OCI-LY1 (cell line): ENCODE data around the gene NPAS2.

Experiments used
- CTCF ChIP-seq: fragments of 200-600 bp; sonication (generic), shearing (Covaris generic); IDR thresholded peaks from 2 replicates; pipeline ENCODE4 v1.5.1; 2017; ENCODE audit warnings: mild to moderate bottlenecking, antibody characterized with exemption, low read length, moderate library complexity, mixed read lengths
- EZH2 ChIP-seq: fragments of 200-600 bp; sonication (generic), shearing (Covaris generic); IDR thresholded peaks from 2 replicates; pipeline ENCODE4 v1.8.0; 2017; ENCODE audit warnings: borderline replicate concordance, mixed run types, mild to moderate bottlenecking, antibody characterized with exemption, low read length, moderate library complexity, mixed read lengths

DNA sequence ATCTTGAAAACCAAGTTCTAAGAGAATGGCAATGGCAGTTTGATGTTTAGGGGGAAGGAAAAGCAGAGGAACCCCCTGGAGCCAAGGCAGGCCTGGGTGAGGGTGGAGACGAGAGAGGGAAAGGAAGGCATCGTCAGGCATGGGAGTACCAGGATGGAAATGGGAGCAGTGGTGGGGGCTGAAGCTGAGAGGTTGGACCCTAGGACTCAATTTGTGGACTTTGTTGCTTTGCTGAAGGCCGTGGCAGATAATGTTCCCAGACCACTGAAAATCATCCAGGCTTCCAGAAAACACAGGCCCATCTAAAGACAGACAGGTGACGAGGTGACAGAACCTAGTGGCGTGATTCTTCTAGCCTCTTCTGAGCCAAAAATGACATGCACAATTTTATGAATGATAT, 4.9 kb downstream of the NPAS2 start:
- TF ChIP-seq CTCF: no peak
- TF ChIP-seq EZH2: no peak
